Stomach (tissue), 9 donors: ENCODE results near the gene KRT222. TPM values are rescaled to one million over a fixed set of nuclear protein-coding genes. Genes with fewer than 3 reads are reported as not detected.

Source experiments
- DNase-seq, 2 donors: peaks; one replicate each; pipeline versions ENCODE4 v3.0.0 to v3.0.0-alpha.2; 2013 to 2019
- H3K27ac ChIP-seq, 5 donors: fragments of 200-600 bp in 4 of 5; sonication (generic) in 4 of 5; one replicate each; pipeline ENCODE4 v1.5.1; 2013 to 2019; ENCODE audit warnings: mild to moderate bottlenecking in 1 of 5, moderate library complexity in 1 of 5
- H3K27me3 ChIP-seq, 3 donors: fragments of 200-600 bp; sonication (generic); one replicate each; pipeline ENCODE4 v1.5.1; 2017 to 2019; ENCODE audit warnings: mixed run types in 1 of 3
- H3K36me3 ChIP-seq, 4 donors: fragments of 200-600 bp; sonication (generic); 1 replicate in 3 of 4; 2 replicates in 1 of 4; pipeline ENCODE4 v1.5.1; 2016 to 2019
- H3K4me1 ChIP-seq, 4 donors: fragments of 200-600 bp; sonication (generic); one replicate each; pipeline ENCODE4 v1.5.1; 2016 to 2019
- H3K4me3 ChIP-seq, 4 donors: fragments of 200-600 bp; sonication (generic) in 3 of 4; one replicate each; pipeline ENCODE4 v1.5.1; 2016 to 2019; ENCODE audit warnings: mild to moderate bottlenecking in 1 of 4
- H3K9me3 ChIP-seq, 4 donors: fragments of 200-600 bp; sonication (generic); one replicate each; pipeline ENCODE4 v1.5.1; 2016 to 2019
- EP300 ChIP-seq: sonication (generic); formaldehyde crosslinking; IDR thresholded peaks from one replicate; pipeline ENCODE4 v1.6.1; 2017; ENCODE audit warnings: antibody characterized with exemption
- POLR2A ChIP-seq, 4 donors: fragments of 450-650 bp; IDR thresholded peaks; one replicate each; pipeline ENCODE4 v1.6.1; 2016; ENCODE audit warnings: antibody characterized with exemption in 4 of 4, control low read depth in 2 of 4, mild to moderate bottlenecking in 1 of 4, moderate library complexity in 1 of 4
- POLR2AphosphoS5 ChIP-seq, 3 donors: sonication (generic); formaldehyde crosslinking; IDR thresholded peaks; one replicate each; pipeline ENCODE4 v1.6.1; 2016; ENCODE audit warnings: antibody characterized with exemption in 3 of 3
- WGBS, 5 donors: extraction: QIAGEN DNeasy Blood & Tissue Kit in 3 of 5; methylation state at CpG; one replicate each; pipeline versions ENCODE4 v1.1.5 to v1.1.7; 2013 to 2018; 5-methylcytosine and 5-hydroxymethylcytosine counted together
- intact Hi-C: fragments of 100-400 bp; cut with DNase I; formaldehyde crosslinking; loops from one replicate; pipeline ENCODE4 v1.15.1; 2023; ENCODE audit warnings: low total_unique reads
- polyA plus RNA-seq, 3 donors: library from polyadenylated mRNA; stranded (reverse); fragments of 200-250 nt; gene quantifications; one replicate each; pipeline ENCODE4 v1.2.3, GENCODE V29; 2013
- total RNA-seq, 5 donors: library from RNA; depleted of rRNA; stranded (reverse); fragments of >200 nt; gene quantifications; one replicate each; pipeline versions ENCODE4 v1.1.0 to v1.2.3, GENCODE V29; 2014 to 2016
- TF ChIP-seq, protein P1 (sequence below), 7 experiments: fragments of 450-650 bp in 4 of 7; fragments of 200-600 bp in 3 of 7; sonication (generic) in 3 of 7; IDR thresholded peaks; one replicate each; pipeline ENCODE4 v1.5.1; 2016 to 2019; ENCODE audit warnings: antibody characterized with exemption in 7 of 7, control low read depth in 2 of 7, mild to moderate bottlenecking in 1 of 7
- donor health status: healthy with polysubstance abuse.
- donor health status: Bipolar disorder and iron deficiency.
- donor health status: healthy.

KRT222 gene
- total and polyA plus RNA-seq, 8 donors: 0.33 to 2.8 (median 0.83) TPM; not detected in 4

DNA sequence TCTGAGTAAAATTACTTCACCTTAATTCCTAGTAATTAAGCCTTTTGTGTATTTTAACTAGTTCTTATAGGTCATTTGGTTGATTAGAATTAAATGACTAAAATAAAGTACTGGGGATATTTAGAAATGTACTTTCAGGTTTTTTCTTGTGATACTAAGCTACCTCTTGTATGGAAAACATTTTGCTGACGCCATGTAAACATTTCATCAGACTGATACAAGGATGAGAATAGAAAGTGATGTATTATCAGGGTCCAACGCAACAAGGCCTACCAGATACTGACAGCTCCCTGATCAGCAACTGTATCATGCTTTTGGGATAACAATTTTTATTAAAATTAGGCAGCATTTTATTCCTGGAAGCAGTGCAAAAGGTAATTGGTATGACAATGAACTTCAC, 19.0 kb downstream of the KRT222 start:
- H3K27me3 ChIP-seq: no peaks in the 10 kb centered on the region
- WGBS, 5 donors: 47 to 65% (median 60%) methylated on average over 2 of the region's 2 CpGs
- peak overlapping the region in 2 of 4 donors; percentile 65 to 91 for H3K4me3 ChIP-seq
- H3K9me3 ChIP-seq: no peaks in the 10 kb centered on the region
- DNase-seq: no peak
- H3K27ac ChIP-seq: no peak overlapping the region
- TF ChIP-seq POLR2A (IDR thresholded peaks at IDR 0.05): no peak
- TF ChIP-seq, protein P1, sequence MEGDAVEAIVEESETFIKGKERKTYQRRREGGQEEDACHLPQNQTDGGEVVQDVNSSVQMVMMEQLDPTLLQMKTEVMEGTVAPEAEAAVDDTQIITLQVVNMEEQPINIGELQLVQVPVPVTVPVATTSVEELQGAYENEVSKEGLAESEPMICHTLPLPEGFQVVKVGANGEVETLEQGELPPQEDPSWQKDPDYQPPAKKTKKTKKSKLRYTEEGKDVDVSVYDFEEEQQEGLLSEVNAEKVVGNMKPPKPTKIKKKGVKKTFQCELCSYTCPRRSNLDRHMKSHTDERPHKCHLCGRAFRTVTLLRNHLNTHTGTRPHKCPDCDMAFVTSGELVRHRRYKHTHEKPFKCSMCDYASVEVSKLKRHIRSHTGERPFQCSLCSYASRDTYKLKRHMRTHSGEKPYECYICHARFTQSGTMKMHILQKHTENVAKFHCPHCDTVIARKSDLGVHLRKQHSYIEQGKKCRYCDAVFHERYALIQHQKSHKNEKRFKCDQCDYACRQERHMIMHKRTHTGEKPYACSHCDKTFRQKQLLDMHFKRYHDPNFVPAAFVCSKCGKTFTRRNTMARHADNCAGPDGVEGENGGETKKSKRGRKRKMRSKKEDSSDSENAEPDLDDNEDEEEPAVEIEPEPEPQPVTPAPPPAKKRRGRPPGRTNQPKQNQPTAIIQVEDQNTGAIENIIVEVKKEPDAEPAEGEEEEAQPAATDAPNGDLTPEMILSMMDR (IDR thresholded peaks at IDR 0.05): no peak
- no peak for TF ChIP-seq POLR2AphosphoS5 (IDR thresholded peaks at IDR 0.05)
- no peak for TF ChIP-seq EP300
- peaks cover 9 to 44% (median 41%) of the 10 kb centered on the region in 4 donors for H3K36me3 ChIP-seq
- intact Hi-C loops: no loop called here
- peaks cover 21 to 67% (median 41%) of the 10 kb centered on the region in 4 donors for H3K4me1 ChIP-seq

- Histone ChIP-seq H3K27ac (no peak overlapping the region), H3K4me1 (peaks cover 21 to 74% (median 45%) of the 10 kb centered on the region in 4 donors), H3K4me3 (no peak overlapping the region), H3K36me3 (peaks cover 9 to 50% (median 47%) of the 10 kb centered on the region in 4 donors), H3K9me3 (no peaks in the 10 kb centered on the region), H3K27me3 (no peaks in the 10 kb centered on the region)
- DNase-seq: no peak
- TF ChIP-seq POLR2AphosphoS5 (IDR thresholded peaks at IDR 0.05) (no peak), EP300 (no peak)
- TF ChIP-seq, protein P1 (IDR thresholded peaks at IDR 0.05): no peak
- intact Hi-C loops: no loop called here
These were observed 19.7 kb downstream of the KRT222 start for GRCh38 chr17:40645291-40645690.

DNA sequence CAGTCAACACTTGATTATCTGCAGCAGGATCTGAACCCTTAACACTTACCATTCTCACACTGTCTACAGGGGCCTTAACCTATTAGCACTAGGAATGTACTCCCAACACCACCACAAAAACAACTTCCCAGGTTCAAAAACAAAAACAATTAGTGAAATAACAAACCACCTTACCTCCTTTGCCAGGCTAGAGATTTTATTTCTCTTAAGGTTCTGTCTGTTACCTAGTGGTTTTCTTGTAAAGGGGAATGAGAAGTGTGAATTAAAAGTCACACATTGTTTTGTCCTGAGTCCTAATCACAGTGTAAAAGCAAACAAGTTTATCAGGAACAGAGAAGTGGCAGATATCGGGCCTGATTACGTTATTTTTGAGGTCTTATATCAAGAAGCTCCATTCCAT, 27.0 kb downstream of the KRT222 start:
- H3K4me3 ChIP-seq: no peak overlapping the region
- H3K27ac ChIP-seq: no peak overlapping the region
- intact Hi-C loops: no loop called here
- 32 to 63% (median 53%) methylated on average over 2 of the region's 2 CpGs for WGBS, 5 donors
- peaks cover 41 to 89% (median 77%) of the 10 kb centered on the region in 4 donors for H3K36me3 ChIP-seq
- no peak for DNase-seq
- H3K9me3 ChIP-seq: no peaks in the 10 kb centered on the region
- no peaks in the 10 kb centered on the region for H3K27me3 ChIP-seq
- TF ChIP-seq EP300 (no peak), POLR2AphosphoS5 (IDR thresholded peaks at IDR 0.05) (no peak), POLR2A (IDR thresholded peaks at IDR 0.05) (no peak)
- TF ChIP-seq, protein P1 (IDR thresholded peaks at IDR 0.05): no peak
- peaks cover 0 to 44% (median 16%) of the 10 kb centered on the region in 4 donors for H3K4me1 ChIP-seq

- H3K4me1 ChIP-seq: peaks cover 0 to 14% (median 7%) of the 10 kb centered on the region in 4 donors
- TF ChIP-seq POLR2AphosphoS5 (IDR thresholded peaks at IDR 0.05) (no peak), EP300 (no peak), POLR2A (IDR thresholded peaks at IDR 0.05) (no peak)
- TF ChIP-seq, protein P1 (IDR thresholded peaks at IDR 0.05): no peak
- H3K36me3 ChIP-seq: peaks cover 55 to 94% (median 89%) of the 10 kb centered on the region in 4 donors
- intact Hi-C loops: no loop called here
- no peaks in the 10 kb centered on the region for H3K27me3 ChIP-seq
- no peaks in the 10 kb centered on the region for H3K9me3 ChIP-seq
- H3K27ac ChIP-seq: no peak overlapping the region
- WGBS, 5 donors: 73 to 91% (median 79%) methylated on average over 1 of the region's 1 CpG
- no peak for DNase-seq
- H3K4me3 ChIP-seq: no peak overlapping the region
These were observed 31.1 kb downstream of the KRT222 start for GRCh38 chr17:40633871-40634270.
